Measurements from ENCODE around the gene KIAA1755. TPM values are rescaled to one million over a fixed set of nuclear protein-coding genes. Genes with fewer than 3 reads are reported as not detected.

KIAA1755 gene
- total RNA-seq, 2 donors from 2014 or later, result 0.78 to 0.99 TPM

DNA sequence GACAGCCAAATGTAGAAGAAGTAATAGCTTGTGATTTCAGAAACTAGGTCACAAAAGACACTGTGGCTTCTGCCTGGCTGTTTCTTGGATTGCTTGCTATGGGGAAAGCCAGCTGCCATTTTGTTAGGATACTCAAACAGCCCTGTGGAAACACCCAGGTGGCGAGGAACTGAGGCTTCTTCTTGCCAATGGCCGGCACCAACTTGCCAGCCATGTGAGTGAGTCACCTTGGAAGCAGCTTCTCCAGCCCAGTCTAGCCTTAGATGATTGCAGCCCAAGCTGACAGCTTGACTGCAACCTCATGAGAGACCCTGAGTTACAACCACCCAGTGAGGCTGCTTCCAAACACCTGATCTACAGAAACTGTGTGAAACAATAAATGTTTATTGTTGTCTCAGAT is 11.9 kb upstream of the KIAA1755 start:
- Histone ChIP-seq H3K27me3 (no peaks in the 10 kb centered on the region), H3K4me1 (no peaks in the 10 kb centered on the region), H3K9me3 (no peaks in the 10 kb centered on the region), H3K36me3 (replicated peaks in 1 of 2; ENCODE audit: insufficient read depth in 1 of 2, low read depth in 2 of 2) (no peaks in the 10 kb centered on the region), H3K4me3 (no peak overlapping the region), H3K27ac (no peak overlapping the region)
- ATAC-seq (no peak), DNase-seq (no peak)
- intact Hi-C loops (cut with DNase I), result no loop called here
- TF ChIP-seq CTCF (IDR thresholded peaks at IDR 0.05) (no peak), POLR2A (IDR thresholded peaks at IDR 0.05) (no peak)
- 62% methylated on average over 2 of the region's 2 CpGs; no CpG with 5 or more reads in 1 of the 2 donors for WGBS, 2 donors

DNA sequence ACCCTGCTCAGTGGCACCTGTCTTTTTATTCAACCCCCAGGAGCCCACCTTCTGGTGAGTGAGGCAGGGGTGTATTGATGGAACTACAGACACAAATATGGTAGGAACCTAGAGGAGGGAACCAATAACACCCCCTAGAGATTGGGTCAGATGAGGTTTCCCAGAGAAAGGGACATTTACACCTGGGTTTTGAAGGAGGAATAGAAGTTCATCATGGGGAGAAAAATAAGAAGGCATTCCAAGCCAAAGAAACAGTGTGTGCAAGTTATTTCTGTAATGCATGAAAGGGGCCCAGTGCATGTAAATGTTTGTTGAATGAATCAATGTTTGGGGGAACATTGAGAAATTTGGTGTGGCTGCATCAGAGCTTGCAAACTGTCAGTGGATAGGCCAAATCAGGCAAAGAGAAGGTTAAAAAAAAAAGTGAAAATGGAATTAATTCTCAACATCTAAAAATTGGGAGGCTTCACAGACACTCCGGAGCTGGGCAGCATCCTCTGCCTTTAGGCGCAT is 11.1 kb upstream of the KIAA1755 start:
- Histone ChIP-seq H3K27me3 (no peaks in the 10 kb centered on the region), H3K9me3 (no peaks in the 10 kb centered on the region), H3K4me3 (no peak overlapping the region), H3K27ac (no peak overlapping the region), H3K36me3 (replicated peaks in 1 of 2; ENCODE audit: insufficient read depth in 1 of 2, low read depth in 2 of 2) (no peaks in the 10 kb centered on the region), H3K4me1 (no peaks in the 10 kb centered on the region)
- 91 to 92% methylated on average over 2 of the region's 2 CpGs for WGBS, 2 donors
- no peak for DNase-seq
- intact Hi-C loops (cut with DNase I), result no loop called here
- ATAC-seq, result no peak
- no peak for TF ChIP-seq POLR2A (IDR thresholded peaks at IDR 0.05)
- TF ChIP-seq CTCF (IDR thresholded peaks at IDR 0.05), result no peak

DNA sequence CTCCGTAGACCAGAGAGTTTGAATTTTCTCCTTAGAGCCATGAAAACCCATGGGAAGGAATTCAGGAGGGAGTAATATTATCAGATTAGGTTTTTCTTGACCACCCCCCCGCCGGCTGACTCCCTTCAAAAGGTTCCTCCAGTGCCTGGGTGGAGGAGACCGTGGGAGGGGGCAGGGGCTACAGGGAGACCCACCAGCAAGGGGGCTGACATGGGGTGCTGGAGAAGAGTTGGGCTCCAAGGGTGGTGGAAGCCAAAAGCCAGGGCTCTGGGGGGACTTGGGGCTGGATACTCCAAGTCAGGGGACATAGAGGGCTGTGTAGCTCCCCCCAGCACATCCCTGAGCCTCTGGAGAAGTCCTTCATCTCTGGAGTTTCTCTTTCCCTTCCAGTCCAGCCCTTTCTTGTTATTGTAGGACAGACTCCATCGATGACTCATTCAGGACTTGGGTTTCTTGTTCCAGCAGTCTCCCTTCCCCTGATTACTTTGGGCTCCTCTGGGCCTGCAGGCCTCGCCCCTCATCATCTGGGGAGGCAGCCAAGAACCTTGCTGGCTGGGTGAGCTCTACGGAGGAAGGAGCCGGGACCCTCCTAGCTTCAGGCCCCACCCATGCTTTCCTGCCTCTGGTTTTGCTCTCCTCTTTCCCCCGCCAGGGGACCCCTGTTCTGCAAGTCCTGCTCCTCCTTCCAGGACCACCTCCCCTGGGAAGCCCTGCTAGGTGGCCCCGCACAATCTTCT is 10.5 kb upstream of the KIAA1755 start:
- ATAC-seq, result peak; percentile 6

GRCh38 chr20:38269715-38270114 is 9.2 kb upstream of the KIAA1755 start:
- intact Hi-C loops (cut with DNase I), result no loop called here
- no peak overlapping the region for H3K4me3 ChIP-seq
- H3K27ac ChIP-seq, result no peak overlapping the region
- H3K36me3 ChIP-seq (replicated peaks in 1 of 2; ENCODE audit: insufficient read depth in 1 of 2, low read depth in 2 of 2), result no peaks in the 10 kb centered on the region
- no peak for DNase-seq
- WGBS, 2 donors, result 62 to 63% methylated on average over 6 of the region's 6 CpGs
- H3K9me3 ChIP-seq, result no peaks in the 10 kb centered on the region
- ATAC-seq, result no peak
- H3K4me1 ChIP-seq, result no peaks in the 10 kb centered on the region
- no peaks in the 10 kb centered on the region for H3K27me3 ChIP-seq
- no peak for TF ChIP-seq CTCF (IDR thresholded peaks at IDR 0.05)
- no peak for TF ChIP-seq POLR2A (IDR thresholded peaks at IDR 0.05)

More for the DNA sequence above, 10.5 kb upstream of the KIAA1755 start:
- no peaks in the 10 kb centered on the region for H3K27me3 ChIP-seq
- DNase-seq, result no peak
- no peak overlapping the region for H3K27ac ChIP-seq
- no peaks in the 10 kb centered on the region for H3K9me3 ChIP-seq
- 64 to 66% methylated on average over 9 to 10 of the region's 10 CpGs for WGBS, 2 donors
- no peak overlapping the region for H3K4me3 ChIP-seq
- no peaks in the 10 kb centered on the region for H3K4me1 ChIP-seq
- H3K36me3 ChIP-seq (replicated peaks in 1 of 2; ENCODE audit: insufficient read depth in 1 of 2, low read depth in 2 of 2), result no peaks in the 10 kb centered on the region
- no peak for TF ChIP-seq CTCF (IDR thresholded peaks at IDR 0.05)
- TF ChIP-seq POLR2A (IDR thresholded peaks at IDR 0.05), result no peak
- intact Hi-C loops (cut with DNase I), result no loop called here

DNA sequence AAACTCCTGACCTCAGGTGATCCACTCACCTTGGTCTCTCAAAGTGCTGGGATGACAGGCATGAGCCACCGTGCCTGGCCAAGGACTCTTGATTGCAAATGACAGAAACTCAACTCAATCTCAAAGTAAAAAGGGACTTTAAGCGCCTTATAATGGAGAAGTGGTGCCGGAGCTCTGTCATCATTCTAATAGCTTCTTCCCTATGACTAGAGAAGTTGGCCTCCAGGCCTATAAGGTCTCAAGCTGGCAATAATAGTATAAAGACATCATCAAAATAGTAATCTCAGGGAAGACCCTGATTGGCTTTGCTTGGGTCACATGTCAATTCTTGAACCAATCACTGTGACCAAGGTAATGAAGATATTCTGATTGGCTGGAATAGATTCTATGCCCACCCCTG is 8.5 kb upstream of the KIAA1755 start:
- ATAC-seq (no peak), DNase-seq (no peak)
- Histone ChIP-seq H3K9me3 (no peaks in the 10 kb centered on the region), H3K27ac (no peak overlapping the region), H3K36me3 (replicated peaks in 1 of 2; ENCODE audit: insufficient read depth in 1 of 2, low read depth in 2 of 2) (no peaks in the 10 kb centered on the region), H3K27me3 (no peaks in the 10 kb centered on the region), H3K4me1 (no peaks in the 10 kb centered on the region), H3K4me3 (no peak overlapping the region)
- TF ChIP-seq POLR2A (IDR thresholded peaks at IDR 0.05), result no peak
- TF ChIP-seq CTCF (IDR thresholded peaks at IDR 0.05), result no peak
- intact Hi-C loops (cut with DNase I), result no loop called here
- 77 to 85% methylated on average over 3 of the region's 3 CpGs for WGBS, 2 donors

Measured in body of pancreas (tissue), 4 donors.